ENCODE results near the gene TANC1.
"Not testable (repeated sequence)": the region's sequence is repeated elsewhere in the genome, so short reads cannot be mapped to it uniquely, and the experiment has no call there.

TANC1 gene

DNA sequence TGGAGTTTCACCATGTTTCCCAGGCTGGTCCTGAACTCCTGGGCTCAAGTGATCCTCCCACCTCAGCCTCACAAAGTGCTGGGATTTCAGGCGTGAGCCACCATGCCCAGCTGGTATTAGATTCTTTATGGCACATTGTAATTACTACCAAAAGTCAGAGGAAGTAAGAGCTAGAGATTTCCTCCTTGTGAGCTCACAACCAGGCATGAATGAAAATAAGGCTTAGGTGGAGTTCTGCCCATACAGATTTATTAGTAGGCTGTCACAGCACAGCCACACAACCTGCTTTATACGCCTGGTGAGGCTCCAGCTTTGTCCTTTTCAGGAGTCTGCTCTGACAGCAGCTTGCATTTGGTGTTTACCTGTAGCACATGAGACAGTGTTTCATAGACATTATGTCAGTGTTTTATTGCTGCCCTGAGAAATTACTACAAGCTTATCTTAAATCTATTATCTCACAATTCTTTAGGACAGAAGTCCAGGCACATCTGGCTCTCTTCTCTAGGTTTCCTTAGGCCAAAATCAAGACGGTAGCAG lies 156.6 kb downstream of the TANC1 start:
- DNase-seq = no peak

- DNase-seq = no peak
These were observed 157.4 kb downstream of the TANC1 start for GRCh38 chr2:159125858-159126257.

DNA sequence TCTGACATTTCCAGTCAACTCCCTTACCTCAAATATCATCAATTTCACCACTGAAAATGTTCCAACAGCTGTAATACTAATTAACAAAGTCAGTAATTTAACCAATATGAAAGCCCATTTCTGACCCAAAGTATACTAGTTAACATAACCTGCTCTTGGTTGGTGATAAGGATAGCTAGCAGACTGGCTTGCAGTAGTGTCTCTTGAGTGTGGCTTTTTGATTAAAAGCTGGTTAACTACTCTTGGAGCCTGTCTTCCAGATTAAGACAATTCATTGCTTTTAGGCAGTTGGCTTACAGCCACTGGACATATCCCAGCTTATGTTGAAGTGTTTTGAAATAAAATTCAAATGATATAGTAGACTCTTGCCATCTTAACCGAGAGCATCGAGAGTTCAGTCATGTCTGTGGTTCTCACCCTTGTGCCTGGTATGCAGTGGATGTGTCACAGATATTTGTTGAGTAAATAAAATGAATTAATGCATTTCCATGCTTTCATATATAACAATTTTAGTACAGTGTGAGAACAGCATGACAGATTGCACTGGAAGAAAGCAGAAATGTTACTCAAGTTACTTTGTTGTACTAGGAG lies 158.1 kb downstream of the TANC1 start:
- no peak for DNase-seq

DNA sequence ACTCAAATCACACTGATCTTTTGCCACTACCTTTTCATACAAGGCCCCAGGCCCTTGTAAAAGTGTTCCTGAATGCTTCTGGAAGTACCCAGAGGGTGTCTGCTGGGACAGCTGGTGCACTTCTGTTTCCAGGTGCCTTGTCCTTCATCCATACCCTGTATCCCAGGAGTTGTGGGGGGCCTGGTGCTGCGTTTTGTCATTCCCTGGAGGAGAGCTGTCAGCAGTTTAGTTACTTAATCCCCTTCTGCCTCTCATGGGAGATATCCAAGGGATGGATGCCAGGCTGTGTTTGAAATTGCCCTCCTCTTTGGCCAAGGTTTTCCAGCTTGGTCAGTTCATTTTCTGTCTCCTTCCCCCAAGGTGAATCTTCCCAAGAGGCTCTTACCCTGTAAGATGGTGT lies 159.8 kb downstream of the TANC1 start:
- DNase-seq = no peak

GRCh38 chr2:159129269-159129668 lies 160.8 kb downstream of the TANC1 start:
- DNase-seq = no peak

GRCh38 chr2:159129824-159130223 lies 161.4 kb downstream of the TANC1 start:
- no peak for DNase-seq

DNA sequence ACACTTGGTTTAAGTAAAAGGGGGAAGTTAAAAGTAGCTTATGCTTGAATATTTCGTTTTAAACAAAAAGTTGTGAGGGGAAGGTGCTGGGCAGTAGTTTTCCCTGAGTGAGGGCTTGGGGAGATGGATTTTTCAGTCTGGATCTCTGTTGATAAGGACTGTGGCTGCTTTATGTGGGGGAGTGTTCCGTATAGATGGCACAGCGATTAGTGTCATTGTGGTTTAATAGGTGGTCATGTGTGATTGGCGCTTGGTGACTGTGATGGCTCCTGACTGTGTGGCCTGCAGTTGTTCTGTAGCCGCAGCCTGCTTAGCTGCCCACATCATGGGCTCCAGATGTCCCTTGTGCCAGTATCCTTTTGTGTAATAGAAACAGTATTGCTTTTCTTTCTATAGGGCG lies 161.9 kb downstream of the TANC1 start:
- no peak for DNase-seq

DNA sequence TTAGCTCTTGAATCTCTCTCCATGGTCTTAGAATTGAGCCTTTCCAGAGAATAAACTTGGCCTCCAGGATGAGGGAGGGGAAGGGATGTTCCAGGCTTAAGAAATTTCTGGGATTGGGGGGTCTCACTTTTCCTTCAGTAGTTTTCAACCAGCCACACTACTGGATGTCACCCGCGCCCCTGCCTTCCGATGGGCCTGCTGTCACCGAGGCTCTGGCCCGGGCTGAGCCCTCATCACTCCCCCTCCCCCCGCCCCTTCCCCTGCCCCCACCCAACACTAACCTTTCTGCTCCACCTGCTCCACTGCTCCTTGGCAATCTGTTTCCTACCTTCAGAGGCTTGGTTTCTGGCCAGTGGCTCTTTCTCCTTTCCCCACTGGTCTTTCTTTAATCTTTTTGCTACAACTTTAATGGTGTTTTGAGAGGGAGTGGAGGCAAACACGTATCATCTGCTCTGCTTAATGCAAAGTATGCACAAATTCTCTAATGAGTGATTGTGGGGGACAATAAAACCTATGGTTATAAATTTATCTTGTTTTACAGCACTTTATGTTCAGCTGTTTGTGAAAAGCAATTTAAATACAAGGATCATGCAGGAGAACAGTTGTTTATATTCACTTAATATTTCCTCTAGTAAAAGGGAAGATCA lies 162.9 kb downstream of the TANC1 start:
- no peak for DNase-seq

DNA sequence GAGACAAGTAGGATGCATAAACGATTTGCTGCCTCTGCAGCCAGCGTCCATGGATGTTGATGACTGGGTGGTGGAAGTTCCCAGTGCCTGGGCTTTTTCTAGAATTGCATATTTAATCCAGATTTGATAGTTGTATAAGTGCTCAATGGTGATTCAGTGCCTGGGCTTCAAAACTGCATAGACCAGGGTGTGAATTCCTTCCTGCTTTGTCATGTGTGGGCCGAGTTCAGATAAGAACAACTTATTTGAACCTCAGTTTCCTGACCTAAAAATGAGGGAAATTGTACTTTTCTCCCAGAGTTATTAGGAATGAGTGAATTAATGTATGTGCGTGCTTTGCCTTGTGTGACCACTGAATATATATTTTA lies 163.5 kb downstream of the TANC1 start:
- DNase-seq = no peak

DNA sequence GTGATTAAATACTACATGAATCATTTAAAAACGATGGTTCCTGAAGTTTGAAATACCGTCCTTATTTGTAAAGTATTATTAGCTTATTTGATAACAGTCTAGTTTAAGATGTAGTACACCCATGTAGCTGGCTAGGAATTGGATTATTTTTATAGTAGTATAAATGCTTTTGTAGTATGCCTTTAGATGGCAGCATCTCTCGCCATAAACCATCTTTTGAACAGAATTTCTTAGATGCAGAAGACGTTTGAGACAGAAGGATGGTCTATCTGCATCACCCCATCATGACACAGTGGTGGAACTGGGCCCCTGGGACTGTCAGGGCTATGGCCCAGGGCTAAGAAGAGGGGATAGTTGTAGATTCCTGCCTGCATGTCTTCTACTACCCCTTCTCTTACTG lies 165.4 kb downstream of the TANC1 start:
- DNase-seq = no peak

DNA sequence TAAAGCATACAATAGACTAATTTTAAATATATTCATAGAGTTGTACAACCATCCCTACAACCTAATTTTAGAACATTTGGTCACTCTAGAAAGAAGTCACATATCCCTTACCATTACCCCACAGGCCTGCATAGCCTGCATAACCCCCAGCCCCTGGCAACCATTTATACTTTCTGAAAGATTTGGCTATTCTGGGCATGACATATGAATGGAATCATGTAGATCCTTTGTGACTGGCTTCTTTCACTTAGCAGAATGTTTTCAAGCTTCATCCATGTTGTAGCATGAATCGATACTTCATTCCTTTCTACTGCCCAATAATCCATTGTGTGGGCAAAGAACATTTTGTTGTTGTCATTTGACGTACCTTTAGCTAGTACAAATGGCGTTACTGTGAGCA lies 166.5 kb downstream of the TANC1 start:
- DNase-seq = no peak

DNA sequence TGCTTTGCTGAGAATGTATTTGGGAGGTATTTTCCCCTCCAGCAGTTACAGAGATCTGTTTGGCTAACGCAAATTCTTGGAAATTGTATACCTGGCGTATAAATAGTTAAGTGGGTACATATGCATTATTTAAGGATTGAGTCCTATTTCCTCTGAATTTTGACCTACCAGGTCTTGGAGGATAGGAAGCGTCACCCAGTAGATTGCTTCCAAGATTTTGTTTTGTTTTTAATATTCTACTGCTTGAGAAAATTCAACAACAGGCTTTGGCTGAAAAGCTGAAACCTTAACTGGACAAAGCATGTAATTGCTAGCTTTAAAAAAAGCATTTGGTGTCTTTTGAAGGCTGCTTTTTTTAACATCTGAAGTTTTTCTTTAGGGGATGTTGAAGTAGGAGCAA lies 168.0 kb downstream of the TANC1 start:
- no peak for DNase-seq

- DNase-seq = no peak
These were observed 169.2 kb downstream of the TANC1 start for GRCh38 chr2:159137511-159138241.

GRCh38 chr2:159138642-159139182 lies 170.3 kb downstream of the TANC1 start:
- no peak for DNase-seq

DNA sequence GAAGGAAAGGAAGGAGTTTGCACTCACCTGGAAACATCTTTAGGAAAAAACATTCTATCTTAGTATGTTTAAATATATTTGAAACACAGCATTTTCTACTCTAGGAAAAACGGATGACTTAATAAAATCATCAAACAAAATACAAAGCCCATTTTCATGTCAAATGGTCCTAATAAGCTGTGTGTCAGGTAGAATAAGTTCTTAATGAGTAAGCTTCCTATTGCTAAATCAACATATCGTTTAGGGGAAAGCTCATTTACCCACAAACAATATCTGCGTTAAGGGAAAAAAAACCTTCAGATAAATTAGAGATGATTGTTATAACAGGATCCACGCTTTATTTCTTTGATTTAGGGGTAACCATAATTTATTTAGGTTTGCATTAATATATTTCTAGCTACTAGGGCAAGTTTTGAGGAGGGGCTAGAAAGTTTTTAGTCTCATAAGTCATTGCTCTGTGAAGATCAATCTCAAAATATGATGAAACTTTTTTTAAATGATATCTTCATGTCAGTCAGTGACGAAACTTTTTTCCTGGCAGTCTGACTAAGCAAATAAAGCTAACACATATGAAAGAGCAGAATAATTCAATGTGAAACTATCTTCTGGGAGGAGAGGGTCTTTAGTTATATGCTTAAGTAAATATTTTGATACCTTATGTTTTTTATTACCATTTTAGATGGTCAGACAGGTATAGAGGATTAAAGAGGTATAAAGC lies 170.9 kb downstream of the TANC1 start:
- no peak for DNase-seq

DNA sequence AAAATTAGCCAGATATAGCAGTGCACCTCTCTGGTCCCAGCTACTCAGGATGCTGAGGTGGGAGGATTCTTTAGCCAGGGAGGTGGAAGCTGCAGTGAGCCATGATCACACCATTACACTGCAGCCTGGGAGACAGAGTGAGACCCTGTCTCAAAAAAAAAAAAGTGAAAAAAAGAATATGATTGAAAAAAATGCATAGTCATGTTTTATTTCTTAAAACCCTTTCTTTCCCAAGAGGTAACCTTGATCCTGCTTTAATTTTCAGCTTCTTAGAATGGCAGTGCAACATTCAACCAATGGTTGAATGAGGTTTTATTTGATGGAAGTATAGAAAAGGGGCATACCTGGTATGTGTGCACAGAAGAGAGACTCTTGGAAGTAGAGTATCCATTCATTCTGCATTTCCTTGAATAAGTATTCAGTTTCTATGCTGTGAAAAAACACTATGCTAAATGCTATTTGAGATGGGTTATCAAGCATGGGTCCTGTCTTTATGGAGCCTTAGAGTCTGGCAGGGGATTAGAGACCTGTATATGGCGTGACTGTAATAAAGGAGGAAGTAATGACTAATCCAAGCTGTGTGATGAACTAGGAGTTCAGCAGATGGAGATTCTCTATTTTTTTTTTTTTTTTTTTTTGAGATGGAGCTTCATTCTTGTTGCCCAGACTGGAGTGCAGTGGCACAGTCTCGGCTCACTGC lies 171.8 kb downstream of the TANC1 start:
- no peak for DNase-seq

- not testable (repeated sequence) for DNase-seq
These were observed 172.4 kb downstream of the TANC1 start for GRCh38 chr2:159140821-159141220.

- DNase-seq = no peak
These were observed 176.6 kb downstream of the TANC1 start for GRCh38 chr2:159144776-159145614.

DNA sequence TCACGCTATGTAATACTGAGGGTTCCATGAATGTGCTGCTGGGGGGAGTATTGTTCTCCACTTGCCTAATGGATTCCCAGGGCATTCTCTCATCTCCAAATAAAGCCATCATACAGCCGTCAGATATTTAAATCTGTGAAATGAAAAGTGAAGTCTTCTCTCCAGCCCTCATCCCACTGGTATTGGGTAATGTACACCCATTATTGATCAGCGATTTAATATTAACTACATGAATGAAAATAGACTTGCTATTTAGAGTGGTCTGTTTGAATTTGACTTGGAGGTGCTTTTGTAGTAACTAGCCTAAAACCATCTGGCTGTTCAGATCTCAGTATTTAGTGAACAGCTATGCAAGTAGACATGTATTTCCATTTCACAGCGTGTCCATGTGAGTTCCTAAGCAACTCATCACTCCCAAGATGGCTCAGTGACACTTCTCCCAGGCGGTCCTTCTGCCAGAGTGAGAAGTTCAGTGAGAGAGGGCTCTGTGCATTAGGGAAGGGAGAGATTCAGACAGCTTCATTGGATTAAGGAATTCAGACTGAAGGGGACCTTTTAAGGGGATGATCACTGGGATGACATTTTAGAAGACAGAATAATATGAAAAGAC lies 177.4 kb downstream of the TANC1 start:
- no peak for DNase-seq

GRCh38 chr2:159146996-159147666 lies 178.7 kb downstream of the TANC1 start:
- no peak for DNase-seq

DNA sequence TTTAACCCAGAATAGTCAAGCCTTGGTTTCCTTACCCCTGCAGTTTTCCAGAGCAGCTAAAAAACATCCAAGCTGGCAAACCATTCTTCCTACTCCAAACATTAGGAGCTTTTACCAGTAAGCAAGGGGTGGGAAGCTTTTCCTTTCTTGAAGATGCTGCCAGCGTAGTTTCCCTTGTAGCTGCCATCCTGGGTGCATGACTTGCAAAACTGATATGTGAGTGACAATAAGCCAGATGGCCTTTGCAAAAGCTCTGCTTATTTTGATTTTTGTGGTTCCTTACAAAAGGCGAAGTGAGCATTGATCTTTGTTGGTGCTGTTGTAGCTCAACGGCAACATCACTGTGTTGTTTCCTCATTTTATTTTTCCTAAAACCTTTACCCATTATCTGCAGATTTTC lies 179.2 kb downstream of the TANC1 start:
- DNase-seq = no peak

All from KG1 (cell line).